IPS DF 4.7 (cell line): ENCODE measurements around the gene FGF11.
"Not testable (repeated sequence)": the region's sequence is repeated elsewhere in the genome, so short reads cannot be mapped to it uniquely, and the experiment has no call there.

Experiments
- DNase-seq: peaks from one replicate; pipeline ENCODE4 v3.0.0-alpha.2; 2013; ENCODE audit warnings: low spot score; ENCODE audit errors: extremely low read depth

Gene FGF11

GRCh38 chr17:7478276-7479212, 39.2 kb downstream of the FGF11 start:
- DNase-seq: no peak

GRCh38 chr17:7479213-7480088, 40.1 kb downstream of the FGF11 start, which contains the start of gene ZBTB4:
Gene ZBTB4 (minus strand): TSS chr17:7479631. CDS start chr17:7466801, 12,830 bp downstream.
- no peak for DNase-seq

- no peak for DNase-seq
Observed at GRCh38 chr17:7480089-7480384, 40.7 kb downstream of the FGF11 start.

- not testable (repeated sequence) for DNase-seq
Observed at GRCh38 chr17:7481275-7481674, 42.0 kb downstream of the FGF11 start, which contains the start of gene SLC35G6. Gene SLC35G6 (plus strand): TSS chr17:7481446. CDS start chr17:7481517, 71 bp downstream.

GRCh38 chr17:7481842-7482741, 42.8 kb downstream of the FGF11 start:
- not testable (repeated sequence) for DNase-seq

GRCh38 chr17:7482742-7483088, 43.4 kb downstream of the FGF11 start:
- not testable (repeated sequence) for DNase-seq

GRCh38 chr17:7483255-7484066, 44.1 kb downstream of the FGF11 start:
- DNase-seq: no peak

GRCh38 chr17:7484067-7484918, 45.0 kb downstream of the FGF11 start, which contains the start of gene POLR2A:
Gene POLR2A (plus strand): TSS chr17:7484366.
- peak; percentile 79 for DNase-seq

GRCh38 chr17:7484919-7485377, 45.6 kb downstream of the FGF11 start:
- DNase-seq: no peak

GRCh38 chr17:7486181-7486580, 46.9 kb downstream of the FGF11 start:
- DNase-seq: no peak

- no peak for DNase-seq
Observed at GRCh38 chr17:7490144-7490543, 50.8 kb downstream of the FGF11 start.

- DNase-seq: no peak
Observed at GRCh38 chr17:7491583-7491982, 52.3 kb downstream of the FGF11 start.

- no peak for DNase-seq
Observed at GRCh38 chr17:7493941-7494340, 54.6 kb downstream of the FGF11 start.
